ENCODE measurements around the gene FAM20C. TPM values are rescaled to one million over a fixed set of nuclear protein-coding genes. Genes with fewer than 3 reads are reported as not detected.
"Not testable (repeated sequence)": the region's sequence is repeated elsewhere in the genome, so short reads cannot be mapped to it uniquely, and the experiment has no call there.

The FAM20C gene
- total RNA-seq, 2 donors from 2014 or later = 0.08 to 0.19 TPM

DNA sequence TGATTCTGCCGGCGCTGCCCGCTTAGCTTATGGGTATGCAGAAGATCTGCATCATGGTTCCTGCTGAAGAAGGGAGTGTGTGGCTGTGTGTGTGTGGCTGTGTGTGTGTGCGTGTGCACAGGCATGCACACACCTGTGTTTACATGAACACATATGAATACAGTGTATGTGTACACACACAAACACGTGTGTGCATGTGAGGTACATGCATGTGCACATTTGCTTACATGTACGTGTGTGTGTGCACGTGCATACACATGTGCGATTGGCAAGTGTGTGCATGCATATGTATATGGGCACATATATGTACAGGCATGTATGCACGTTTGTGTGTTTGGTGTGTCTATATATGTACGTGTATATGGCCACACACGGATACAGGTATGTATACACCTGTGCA, 16.4 kb upstream of the FAM20C start:
- Mint-ChIP-seq H3K27ac (no peak overlapping the region), H3K9me3 (no peaks in the 10 kb centered on the region), H3K27me3 (no peaks in the 10 kb centered on the region), H3K4me1 (no peaks in the 10 kb centered on the region), H3K36me3 (ENCODE audit: low read depth) (no peaks in the 10 kb centered on the region), H3K4me3 (no peak overlapping the region)
- no peak for ATAC-seq (replicated peaks)

DNA sequence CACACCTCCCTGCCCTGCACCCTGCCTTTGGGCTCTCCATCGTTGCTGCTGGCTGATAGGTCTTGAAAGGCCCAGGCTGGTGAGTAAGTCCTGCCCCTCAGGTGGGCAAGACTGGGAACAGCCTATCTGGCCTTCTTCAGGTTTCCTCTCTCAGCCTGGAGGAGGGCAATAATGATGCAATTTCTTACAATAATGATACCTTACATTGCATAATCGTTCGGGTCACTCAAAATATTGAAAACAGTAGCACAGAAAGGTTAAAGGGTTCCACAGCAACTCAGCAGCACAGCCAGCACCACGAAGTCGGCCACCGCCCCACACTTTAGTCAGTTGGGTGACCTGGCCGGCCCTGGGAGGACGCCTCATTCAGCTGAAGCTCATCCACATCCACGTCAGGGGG, 16.0 kb upstream of the FAM20C start:
- Mint-ChIP-seq H3K4me1 (no peaks in the 10 kb centered on the region), H3K27me3 (no peaks in the 10 kb centered on the region), H3K36me3 (ENCODE audit: low read depth) (no peaks in the 10 kb centered on the region), H3K9me3 (no peaks in the 10 kb centered on the region), H3K4me3 (no peak overlapping the region), H3K27ac (no peak overlapping the region)
- no peak for ATAC-seq (replicated peaks)

DNA sequence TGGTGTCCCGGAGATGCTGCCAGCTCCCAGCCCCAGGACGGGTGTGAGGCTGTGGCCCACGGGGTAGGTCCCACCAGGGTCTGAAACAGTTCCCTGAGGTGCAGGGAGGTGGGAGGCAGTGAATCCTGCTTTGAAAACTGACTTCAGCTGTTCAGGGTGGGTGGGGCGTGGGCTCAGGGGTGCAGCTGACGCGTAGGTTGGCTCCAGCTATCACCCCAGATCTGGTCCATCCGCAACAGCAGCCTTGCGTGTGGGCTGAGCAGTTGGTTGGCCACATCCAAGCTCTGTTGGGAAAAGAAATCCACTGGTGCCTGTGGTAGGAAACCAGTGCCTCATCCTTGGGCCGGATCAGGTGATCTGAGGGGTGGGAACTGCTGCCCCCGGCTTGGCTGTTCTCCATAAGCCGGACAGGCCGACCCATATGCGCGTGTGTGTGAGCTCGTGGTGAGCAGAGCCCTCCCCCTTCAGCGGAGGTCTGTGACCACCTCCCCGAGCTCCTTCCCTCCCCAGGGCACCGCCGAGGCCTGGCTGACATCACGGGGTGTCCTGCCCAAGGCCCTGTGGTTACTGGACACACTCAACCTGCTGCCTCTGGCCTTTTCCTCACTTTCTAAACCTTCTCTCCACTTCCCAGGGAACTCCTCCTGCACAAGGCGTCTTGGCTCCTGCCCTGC, 15.4 kb upstream of the FAM20C start:
- ATAC-seq (replicated peaks) = no peak
- no peak overlapping the region for H3K27ac Mint-ChIP-seq
- H3K9me3 Mint-ChIP-seq = no peaks in the 10 kb centered on the region
- H3K4me1 Mint-ChIP-seq = no peaks in the 10 kb centered on the region
- H3K27me3 Mint-ChIP-seq = no peaks in the 10 kb centered on the region
- H3K4me3 Mint-ChIP-seq = no peak overlapping the region
- H3K36me3 Mint-ChIP-seq (ENCODE audit: low read depth) = no peaks in the 10 kb centered on the region

DNA sequence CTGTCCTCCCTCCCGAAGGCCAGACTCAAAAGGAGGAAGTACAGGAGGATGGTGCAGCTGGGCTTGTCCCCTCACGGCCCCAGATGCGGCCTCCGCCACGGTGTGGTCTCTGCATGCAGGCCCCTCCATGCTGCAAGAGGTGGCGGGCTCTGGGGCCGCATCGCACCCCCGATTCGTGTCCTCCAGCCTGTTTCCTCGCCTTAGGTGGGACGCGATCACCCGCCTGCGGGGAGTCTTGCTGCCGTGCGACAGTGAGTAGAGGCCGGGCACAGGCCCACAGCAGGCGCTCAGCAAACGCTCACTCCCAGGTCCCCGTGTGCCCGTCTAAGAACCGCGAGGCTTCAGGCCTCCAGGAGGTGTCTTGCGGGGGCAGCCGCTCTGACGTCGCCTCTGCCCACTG, 13.9 kb upstream of the FAM20C start:
- no peak overlapping the region for H3K27ac Mint-ChIP-seq
- H3K9me3 Mint-ChIP-seq = no peaks in the 10 kb centered on the region
- no peaks in the 10 kb centered on the region for H3K4me1 Mint-ChIP-seq
- H3K36me3 Mint-ChIP-seq (ENCODE audit: low read depth) = no peaks in the 10 kb centered on the region
- H3K4me3 Mint-ChIP-seq = no peak overlapping the region
- ATAC-seq (replicated peaks) = no peak
- no peaks in the 10 kb centered on the region for H3K27me3 Mint-ChIP-seq

DNA sequence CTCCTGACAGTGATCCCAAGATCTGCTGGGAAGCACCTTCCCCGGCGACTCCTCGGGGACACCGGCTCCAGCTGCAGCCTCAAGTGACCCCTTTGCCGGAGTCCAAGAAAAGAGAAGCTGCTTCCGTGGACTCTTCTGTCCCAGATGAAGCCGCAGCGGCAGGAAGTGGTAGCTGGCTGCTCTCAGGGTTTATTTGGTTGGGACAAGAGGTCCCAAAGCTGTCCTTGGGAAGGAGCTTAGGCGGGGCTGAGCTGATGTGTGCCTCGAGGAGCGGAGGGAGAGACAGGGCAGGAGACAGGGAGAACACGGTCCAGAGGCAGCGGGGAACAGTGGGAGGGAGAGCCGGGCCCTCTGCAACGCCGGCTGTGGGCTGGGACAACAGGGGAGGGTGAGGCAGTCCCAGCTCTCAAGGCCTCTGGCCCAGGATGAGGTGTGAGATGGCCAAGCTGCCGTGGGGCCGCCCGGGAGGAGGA, 13.1 kb upstream of the FAM20C start:
- no peaks in the 10 kb centered on the region for H3K36me3 Mint-ChIP-seq (ENCODE audit: low read depth)
- no peak for ATAC-seq (replicated peaks)
- no peak overlapping the region for H3K4me3 Mint-ChIP-seq
- no peak overlapping the region for H3K27ac Mint-ChIP-seq
- no peaks in the 10 kb centered on the region for H3K9me3 Mint-ChIP-seq
- no peaks in the 10 kb centered on the region for H3K4me1 Mint-ChIP-seq
- H3K27me3 Mint-ChIP-seq = no peaks in the 10 kb centered on the region

DNA sequence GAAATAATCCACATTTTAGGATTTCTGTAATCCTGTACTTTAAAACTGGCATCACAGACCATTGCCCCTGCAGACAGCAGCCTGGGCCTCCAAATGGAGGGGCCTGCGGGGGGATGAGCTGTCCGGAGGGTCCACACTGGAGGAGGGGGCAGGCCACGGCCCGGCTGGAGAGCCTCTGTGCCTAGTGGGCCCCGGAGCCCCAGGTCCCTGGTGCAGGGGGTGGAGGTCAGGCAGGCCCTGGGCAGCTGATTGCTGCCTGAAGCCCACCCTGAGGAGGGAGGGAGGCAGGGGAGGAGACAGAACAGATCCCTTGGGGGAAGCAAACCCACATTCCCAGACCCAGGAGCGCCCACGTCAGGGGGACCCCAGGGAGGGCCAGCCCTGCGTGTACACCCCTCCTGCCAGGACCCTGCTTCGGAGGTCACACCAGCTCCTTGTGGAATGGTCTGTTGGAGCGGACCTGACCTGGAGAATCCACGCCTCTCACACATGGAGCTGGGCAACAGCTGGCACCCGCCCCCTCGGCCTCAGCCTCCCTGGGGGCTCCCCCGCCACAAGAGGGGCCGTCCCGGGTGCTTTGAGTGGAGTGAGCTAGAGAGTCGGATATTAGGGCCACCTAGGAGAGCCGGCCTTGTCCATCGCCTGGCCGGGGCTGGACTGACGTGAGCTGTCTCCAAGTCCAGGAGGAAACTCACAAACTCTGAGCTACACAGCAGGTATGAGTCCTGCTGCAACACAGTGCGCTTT, 12.2 kb upstream of the FAM20C start:
- Mint-ChIP-seq H3K36me3 (ENCODE audit: low read depth) (no peaks in the 10 kb centered on the region), H3K27ac (no peak overlapping the region), H3K9me3 (no peaks in the 10 kb centered on the region), H3K4me3 (no peak overlapping the region), H3K27me3 (no peaks in the 10 kb centered on the region), H3K4me1 (no peaks in the 10 kb centered on the region)
- ATAC-seq (replicated peaks) = no peak

DNA sequence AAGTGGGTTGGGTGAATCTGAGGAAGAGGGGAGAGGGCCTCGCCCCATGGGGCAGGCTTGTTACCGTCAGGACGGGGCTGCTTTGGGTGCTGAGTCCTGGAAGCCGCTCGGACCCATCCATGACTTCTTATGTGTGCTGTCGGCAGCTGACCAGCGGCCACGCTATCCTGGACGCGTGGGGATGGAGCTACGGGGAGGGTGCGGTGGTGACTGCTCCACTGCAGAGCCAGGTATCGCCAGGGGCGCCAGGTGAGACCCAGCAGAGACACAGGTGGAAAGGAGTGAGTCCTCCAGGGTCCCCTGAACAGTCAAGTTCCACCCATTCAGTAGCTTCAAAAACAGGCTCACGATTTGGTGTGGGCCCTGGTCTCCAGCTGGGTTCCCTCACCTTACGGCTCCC, 10.6 kb upstream of the FAM20C start:
- Mint-ChIP-seq H3K27ac (no peak overlapping the region), H3K4me3 (no peak overlapping the region), H3K4me1 (no peaks in the 10 kb centered on the region), H3K36me3 (ENCODE audit: low read depth) (no peaks in the 10 kb centered on the region), H3K27me3 (no peaks in the 10 kb centered on the region), H3K9me3 (no peaks in the 10 kb centered on the region)
- no peak for ATAC-seq (replicated peaks)

DNA sequence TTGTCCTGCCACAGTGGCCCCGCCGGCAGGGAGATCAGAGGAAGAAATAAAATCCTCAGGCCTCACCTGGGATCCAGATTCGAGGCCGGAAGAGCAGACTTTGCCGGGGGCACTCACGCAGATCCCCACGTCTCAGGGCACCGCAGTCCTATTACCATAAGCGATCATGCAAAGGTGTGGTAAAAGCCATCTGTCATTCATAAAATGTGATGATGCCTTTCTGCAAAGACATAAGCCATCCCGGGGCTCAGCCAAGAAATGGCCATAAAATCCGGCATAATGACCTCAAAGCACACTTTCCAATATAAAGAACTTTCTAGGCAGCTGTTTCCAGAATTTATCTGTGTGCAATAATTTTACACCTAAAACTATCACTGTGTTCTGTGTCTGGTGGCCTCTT, 9.9 kb upstream of the FAM20C start:
- ATAC-seq (replicated peaks); H3K4me3 Mint-ChIP-seq; H3K36me3 Mint-ChIP-seq (ENCODE audit: low read depth); H3K27ac Mint-ChIP-seq; H3K9me3 Mint-ChIP-seq; H3K27me3 Mint-ChIP-seq; H3K4me1 Mint-ChIP-seq: not testable (repeated sequence)

DNA sequence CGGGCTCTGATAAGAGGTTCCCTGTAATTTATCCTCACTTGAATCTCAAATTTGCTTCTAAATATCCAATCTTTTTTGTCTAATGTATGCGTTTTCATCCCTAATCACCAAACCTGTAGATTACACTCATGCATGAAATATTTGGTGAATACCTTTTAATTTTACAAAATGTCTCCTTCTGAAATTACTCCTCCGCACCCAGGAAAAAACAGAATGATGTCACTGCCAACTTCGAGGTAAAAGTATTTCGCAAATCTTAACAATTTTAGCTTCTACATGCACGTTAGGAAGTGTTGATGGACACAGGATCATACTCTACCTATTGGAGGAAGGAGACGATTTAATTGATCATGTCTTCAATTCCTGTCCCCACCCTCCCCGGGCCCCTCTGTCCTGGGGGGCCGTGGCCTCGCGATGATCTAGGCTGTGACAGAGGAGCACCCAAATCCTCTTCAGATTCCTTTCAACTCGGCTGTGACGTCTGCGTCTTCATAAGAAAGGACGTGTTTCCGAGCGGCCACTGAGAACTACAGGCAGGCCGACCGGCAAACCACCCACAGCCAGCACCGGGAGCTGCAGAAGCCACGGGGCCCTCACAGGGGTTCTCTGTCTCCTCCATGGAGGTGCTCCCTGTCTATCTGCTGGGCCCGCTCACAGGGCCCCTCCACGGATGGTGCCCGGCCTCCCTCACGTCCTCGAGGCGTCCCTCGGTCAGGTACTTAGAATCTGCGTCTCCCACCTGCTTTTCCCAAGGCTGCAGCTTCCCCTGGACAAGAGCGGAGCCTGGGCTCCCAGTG, 8.7 kb upstream of the FAM20C start:
- Mint-ChIP-seq H3K9me3 (no peaks in the 10 kb centered on the region), H3K4me3 (no peak overlapping the region), H3K36me3 (ENCODE audit: low read depth) (no peaks in the 10 kb centered on the region), H3K27me3 (peaks cover under 1% of the 10 kb centered on the region), H3K27ac (no peak overlapping the region), H3K4me1 (no peaks in the 10 kb centered on the region)
- no peak for ATAC-seq (replicated peaks)

DNA sequence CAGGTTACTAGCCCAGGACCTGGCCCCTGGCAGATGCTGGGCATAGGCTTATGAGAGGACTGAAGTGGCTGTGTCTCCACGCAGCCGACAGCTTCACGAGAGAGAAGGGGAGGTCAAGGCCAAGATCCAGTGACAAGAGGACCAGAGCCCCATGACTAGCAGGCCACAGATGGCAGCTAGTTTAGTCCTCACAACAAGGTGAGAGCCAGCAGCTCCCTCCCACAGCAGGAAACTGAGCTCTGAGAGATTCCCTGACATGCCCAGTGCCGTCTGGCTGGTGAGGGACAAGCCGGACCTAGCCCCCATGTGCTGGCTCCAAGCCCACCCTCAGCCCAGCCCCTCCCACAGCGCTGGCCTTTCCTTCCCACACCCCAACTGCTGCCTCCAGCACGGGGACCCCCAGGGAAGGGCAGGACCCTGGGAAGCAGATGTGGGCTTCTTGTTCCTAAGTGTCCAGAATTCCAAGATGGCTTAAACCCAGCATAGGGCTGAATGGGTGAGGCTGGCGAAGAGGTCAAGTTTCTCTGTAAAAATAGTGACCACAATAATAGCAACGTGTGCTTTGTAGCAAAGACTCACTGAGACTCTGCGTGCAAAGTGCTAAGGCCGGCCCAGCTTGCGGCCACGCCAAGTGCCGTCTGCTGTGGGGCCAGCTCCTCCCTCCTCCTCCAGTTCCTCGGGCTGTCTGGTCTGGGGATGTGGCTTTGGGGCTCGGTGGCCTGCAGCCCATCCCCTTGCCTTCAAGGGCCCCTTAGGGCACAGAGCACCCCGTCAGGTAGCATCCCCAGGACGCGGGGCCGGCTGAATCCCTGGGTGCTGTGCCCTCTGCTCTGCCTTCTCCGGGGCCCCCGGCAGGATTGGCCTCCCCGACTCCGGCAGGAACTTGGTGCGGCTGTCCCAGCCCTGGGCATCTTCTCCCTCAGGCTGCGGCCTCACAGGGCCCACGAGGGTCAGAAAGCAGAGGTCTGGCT, 7.8 kb upstream of the FAM20C start:
- H3K27ac Mint-ChIP-seq = no peak overlapping the region
- no peak for ATAC-seq (replicated peaks)
- no peak overlapping the region for H3K4me3 Mint-ChIP-seq
- H3K27me3 Mint-ChIP-seq = peaks cover 6% of the 10 kb centered on the region
- no peaks in the 10 kb centered on the region for H3K4me1 Mint-ChIP-seq
- no peaks in the 10 kb centered on the region for H3K36me3 Mint-ChIP-seq (ENCODE audit: low read depth)
- H3K9me3 Mint-ChIP-seq = no peaks in the 10 kb centered on the region

DNA sequence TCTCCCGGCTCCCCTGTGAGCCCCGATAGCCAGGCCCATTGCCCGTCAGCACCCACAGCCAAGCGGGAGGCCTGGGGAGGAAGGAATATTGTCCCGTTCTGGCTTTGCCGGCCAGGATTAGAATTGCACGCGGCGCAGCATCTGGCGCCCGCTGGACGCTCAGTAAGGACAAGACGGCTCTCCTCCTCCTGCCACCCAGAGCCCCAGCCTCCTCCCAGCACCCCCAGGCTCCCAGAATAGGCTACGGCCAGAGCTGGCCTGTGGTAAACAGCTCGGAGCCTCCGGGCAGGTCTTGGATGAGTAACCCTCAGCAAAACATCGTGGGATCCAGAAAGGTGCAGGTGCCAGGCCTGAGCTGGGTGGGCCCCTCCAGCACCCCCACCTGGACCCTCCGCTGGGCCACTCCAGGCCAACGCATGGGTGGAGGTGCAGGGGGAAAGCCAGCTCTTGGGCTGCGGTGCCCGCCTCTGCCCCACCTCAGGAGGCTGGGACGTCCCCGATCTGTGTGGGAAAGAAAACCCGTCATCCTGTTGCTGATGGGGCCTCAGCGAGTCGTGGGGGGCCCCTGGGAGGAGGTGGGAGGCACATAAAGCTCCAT, 5.8 kb upstream of the FAM20C start:
- no peak for ATAC-seq (replicated peaks)
- H3K27ac Mint-ChIP-seq = no peak overlapping the region
- H3K4me3 Mint-ChIP-seq = no peak overlapping the region
- H3K9me3 Mint-ChIP-seq = no peaks in the 10 kb centered on the region
- H3K36me3 Mint-ChIP-seq (ENCODE audit: low read depth) = no peaks in the 10 kb centered on the region
- no peaks in the 10 kb centered on the region for H3K4me1 Mint-ChIP-seq
- H3K27me3 Mint-ChIP-seq = peaks cover 16% of the 10 kb centered on the region

DNA sequence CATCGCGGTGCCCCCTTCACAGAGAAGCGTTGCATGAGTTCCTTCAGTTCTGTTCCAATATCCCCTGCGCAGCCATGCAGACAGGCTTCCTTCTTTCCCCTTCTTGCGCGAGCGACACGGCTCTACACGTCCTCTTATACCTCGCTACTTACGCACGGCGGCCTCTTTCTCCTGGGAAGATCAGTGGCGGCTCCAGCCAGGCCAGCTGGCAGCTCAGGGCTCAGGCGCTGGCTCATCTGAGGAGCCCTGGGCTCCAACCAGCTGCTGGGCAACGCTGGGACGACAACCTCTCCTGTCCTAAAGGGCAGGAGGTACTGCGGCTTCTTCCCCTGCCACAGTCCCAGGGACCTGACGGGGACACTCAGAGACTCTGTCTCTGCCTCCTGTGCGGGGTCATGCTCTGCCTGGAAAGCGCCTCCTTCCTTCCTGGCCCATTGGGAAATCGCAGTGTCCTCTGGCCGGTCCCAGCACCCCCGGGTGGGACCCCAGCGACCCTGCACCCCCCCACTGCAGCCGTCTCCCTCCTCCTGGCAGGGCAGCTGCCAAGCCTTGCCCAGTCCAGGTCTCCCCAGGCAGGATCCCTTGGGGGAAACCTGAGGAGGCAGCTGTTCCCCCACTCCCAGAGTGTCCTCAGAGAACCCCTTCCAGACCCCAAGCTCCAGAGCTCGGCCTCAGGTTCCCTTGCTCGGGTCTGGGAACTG, 5.0 kb upstream of the FAM20C start:
- Mint-ChIP-seq H3K27ac (no peak overlapping the region), H3K36me3 (ENCODE audit: low read depth) (no peaks in the 10 kb centered on the region), H3K9me3 (no peaks in the 10 kb centered on the region), H3K4me3 (no peak overlapping the region), H3K27me3 (peaks cover 17% of the 10 kb centered on the region), H3K4me1 (no peaks in the 10 kb centered on the region)
- no peak for ATAC-seq (replicated peaks)

DNA sequence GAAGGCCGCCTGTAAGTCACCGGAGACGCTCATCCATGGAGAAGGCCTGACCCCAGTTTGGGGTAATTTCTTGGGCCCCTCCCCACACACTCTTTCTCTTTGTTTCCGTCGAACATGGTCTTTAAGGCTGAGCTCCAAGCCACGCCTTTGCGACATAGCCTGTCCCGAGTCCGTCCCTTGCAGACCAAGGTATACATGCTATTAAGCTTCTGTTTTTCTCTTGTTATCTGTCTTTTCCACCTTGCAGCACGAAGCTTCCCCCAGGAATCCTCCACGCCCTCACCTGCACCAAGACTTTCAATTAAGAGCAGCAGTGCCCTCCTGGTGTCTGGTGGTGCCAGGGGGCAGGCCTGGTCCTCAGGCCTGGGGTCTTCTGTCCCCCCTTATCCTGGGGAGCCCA, 4.2 kb upstream of the FAM20C start:
- H3K36me3 Mint-ChIP-seq (ENCODE audit: low read depth) = no peaks in the 10 kb centered on the region
- H3K4me1 Mint-ChIP-seq = no peaks in the 10 kb centered on the region
- H3K9me3 Mint-ChIP-seq = no peaks in the 10 kb centered on the region
- ATAC-seq (replicated peaks) = no peak
- peaks cover 17% of the 10 kb centered on the region for H3K27me3 Mint-ChIP-seq
- no peak overlapping the region for H3K4me3 Mint-ChIP-seq
- H3K27ac Mint-ChIP-seq = no peak overlapping the region

Measured in activated T-helper 17 cell treated with anti-CD3 and anti-CD28 coated beads, Interleukin-2, amount 50 U/mL, for 72 hours (primary cell).